ENCODE results near the gene CTNNA3. TPM values are rescaled to one million over a fixed set of nuclear protein-coding genes. Genes with fewer than 3 reads are reported as not detected.

The CTNNA3 gene
- polyA plus RNA-seq, 4 donors, result 1.0 to 3.9 (median 2.9) TPM

DNA sequence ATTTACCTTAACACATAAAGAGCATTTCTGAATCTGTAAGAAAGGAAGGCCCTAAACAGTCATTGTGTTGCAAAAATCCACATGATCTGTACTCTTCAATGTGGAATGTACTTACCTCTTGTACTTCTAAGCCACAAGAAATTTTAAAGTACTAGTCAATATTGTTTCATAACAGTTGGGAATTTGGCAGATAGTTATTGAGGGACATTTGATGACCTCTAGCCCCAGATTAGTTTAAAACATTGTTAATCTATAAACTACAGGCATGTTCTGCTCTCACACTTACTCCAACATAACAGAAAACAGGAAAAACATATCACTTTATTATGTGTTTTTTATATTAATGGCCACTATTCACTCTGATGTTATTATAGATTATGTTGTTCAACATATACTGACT, 1755.9 kb downstream of the CTNNA3 start:
- no peak for DNase-seq (ENCODE audit: low read depth in 4 of 4, low spot score in 3 of 4)

DNA sequence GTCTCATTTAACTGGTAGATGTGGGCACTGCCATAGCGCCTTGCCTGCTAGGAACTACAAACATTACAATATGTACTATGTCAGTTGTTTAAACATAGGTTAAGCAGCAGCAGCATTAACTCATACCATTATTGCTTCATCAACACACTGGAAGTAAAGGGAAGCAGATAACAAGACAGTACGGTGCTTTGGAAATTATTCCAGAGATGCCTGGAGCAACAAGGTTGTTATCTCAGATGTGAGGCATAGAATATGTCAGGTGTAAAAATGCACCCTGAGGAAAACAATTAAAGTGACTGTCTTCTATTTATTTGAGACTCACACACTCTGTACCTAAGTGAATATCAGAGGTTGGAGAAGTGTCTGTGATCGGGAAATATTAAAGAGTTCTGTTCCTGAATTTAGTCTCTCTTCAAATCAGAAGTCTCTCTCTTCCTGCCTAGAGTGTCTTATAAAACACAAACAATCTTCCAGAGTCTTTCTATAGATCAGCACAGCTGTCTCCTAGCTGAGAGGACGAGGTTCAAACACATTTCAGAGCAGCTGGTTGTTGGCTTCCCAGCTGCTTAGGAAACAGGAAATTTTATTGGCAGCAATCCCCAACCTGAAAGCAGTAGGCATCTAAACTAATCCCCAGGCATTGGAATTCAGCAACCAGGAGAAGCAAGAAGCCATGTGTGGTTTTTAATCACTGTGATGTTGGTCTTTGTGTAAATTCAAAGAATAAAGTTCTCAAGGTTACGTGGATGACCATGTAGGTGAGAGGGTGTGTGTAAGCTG, 1764.5 kb downstream of the CTNNA3 start:
- DNase-seq (ENCODE audit: low read depth in 4 of 4, low spot score in 3 of 4), result no peak

DNA sequence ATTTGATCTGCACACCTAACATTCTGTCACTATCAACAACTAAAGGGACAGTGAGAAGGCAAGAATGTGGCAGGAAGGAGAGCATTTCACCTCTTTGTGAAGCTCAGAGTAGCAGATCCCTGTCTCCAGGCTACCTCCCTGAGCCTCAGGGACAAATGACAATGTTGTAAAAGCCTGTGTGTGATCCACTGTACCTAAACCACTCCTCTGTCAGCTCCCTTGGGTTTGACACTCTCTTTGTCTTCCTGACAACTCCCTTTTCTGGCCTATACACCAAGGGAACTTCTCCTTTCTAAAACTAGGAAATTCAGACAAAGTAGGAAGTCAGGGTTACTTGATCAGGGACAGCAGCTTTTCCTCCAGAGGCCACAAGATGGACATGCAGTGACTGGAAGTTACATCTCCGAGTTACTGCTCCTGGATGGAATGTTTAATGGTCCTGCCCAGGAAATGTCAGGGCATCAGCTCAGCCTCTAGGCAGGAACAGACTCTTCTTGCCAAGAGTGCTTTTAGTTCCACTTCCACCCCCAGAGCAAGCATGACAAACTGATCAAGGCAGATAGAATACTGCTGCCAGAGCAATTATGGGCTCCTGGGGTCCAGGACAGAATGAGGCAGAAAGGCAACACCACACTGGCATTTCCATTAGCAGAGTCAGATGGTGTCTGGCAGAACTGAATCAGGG, 1784.7 kb downstream of the CTNNA3 start:
- DNase-seq (ENCODE audit: low read depth in 4 of 4, low spot score in 3 of 4), result no peak

DNA sequence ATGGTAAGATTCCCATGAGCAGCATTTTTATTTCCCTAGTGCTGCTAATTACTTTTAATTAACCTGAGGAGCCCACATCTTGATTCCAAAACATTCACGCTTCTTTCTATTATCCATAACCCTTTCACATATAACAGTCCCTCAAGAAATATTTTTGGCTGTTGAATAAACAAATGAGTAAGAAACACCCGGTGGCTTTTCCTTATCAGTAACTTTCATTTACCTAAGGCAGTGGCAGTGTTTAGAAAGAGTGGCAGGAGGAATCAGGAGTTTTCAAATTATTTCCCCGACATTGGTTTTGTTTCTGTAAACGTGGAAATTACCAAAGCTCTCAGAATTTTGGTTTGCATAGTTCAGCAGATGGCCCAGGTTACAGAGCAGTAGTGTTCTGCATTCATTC, 1785.8 kb downstream of the CTNNA3 start:
- no peak for DNase-seq (ENCODE audit: low read depth in 4 of 4, low spot score in 3 of 4)

DNA sequence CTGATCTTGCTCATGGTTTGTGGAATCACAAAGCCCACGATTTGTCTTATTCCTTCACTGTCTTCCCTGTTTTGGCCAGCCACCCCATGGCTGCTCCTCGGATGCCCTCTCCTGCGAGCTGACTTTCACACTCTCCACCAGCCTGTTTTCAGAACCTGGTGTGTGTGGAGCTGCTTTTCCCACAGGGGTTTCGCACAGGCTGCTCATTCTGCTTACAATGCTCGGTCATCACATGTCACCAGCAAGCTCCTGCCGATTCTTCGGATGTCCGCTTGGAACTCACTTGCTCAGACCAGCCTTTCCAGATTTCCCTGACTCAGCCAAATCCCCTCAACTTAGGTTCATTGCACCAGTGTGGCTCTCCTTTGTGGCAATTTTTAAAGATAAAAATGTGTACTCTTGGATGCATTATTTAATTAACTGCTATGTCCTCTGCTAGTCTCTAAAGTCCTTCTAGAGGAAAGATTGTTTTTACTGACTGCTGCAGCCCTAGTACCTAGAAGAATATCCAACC, 1788.7 kb downstream of the CTNNA3 start:
- no peak for DNase-seq (ENCODE audit: low read depth in 4 of 4, low spot score in 3 of 4)

DNA sequence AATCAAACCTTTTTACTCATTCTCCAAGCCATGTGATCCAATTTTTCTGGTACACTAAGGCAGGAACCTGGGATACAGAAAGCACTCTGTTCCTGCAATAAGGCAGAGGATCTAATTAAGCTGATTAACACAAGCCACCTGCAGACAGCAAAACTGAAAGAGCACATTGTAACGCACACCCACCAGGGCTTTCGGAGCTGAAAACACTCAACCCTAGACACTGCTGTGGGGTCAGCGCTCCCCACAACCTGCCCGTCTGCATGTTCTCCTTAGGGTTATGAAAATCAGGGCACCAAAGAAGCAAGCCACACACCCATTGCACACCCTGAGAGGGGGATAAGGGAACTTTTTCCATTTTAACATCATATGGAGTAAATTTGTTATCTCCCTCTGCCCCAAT, 1792.4 kb downstream of the CTNNA3 start:
- DNase-seq (ENCODE audit: low read depth in 4 of 4, low spot score in 3 of 4), result no peak

DNA sequence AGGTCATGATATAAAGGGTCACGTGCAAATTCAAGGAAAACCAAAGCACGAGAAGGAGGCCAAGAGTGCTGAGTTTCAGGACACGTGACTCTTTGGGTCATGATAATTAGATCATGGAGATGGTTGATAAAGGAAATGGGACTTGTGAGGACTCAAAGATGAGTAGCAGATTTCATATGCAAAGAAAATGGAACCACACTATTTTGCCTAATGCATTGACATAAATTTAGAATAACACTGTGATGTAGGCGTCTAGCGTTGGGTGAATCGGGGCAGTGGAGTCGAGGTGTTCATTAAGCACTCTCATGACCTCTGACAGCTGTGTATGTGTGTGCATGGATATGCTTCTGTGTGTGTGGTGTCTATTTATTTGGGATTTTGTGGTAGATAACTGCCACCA, 1795.7 kb downstream of the CTNNA3 start:
- DNase-seq (ENCODE audit: low read depth in 4 of 4, low spot score in 3 of 4), result no peak

DNA sequence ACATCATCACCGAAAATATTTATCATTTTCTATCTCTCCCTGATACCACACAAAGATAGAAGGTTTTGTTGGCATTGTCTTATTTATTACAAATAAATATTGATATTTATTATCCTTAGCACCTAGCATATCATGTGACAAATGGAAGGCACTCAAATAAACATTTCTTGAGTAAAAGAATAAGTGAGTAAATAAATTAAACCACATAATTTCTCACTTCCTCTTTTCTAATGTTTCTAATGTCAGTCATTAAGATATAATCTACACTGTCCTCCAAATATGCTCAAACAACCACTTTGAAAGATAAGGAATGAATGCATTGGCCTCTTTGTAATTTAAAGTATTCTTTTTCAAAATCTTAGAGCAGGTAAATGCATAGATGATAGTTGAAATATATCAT, 1797.9 kb downstream of the CTNNA3 start:
- DNase-seq (ENCODE audit: low read depth in 4 of 4, low spot score in 3 of 4), result no peak

DNA sequence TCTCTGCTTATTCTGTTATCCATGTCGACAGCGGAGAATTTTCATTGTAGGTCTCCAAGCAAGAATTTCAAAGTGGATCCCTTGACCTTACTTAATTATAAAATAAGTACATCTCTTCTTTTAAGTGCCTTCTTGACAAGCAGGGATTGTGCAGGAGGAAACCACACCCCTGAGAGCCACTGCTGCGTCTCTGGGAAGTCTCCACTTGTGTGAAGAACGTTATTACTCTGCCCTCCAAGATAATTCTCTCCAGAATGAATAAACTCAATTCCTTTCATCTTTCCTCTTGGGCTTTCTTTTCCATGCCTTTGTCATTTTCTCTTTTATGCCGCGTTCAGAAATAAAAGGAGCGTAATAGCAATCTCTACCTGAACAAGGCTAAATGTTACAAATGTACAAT, 1801.0 kb downstream of the CTNNA3 start:
- DNase-seq (ENCODE audit: low read depth in 4 of 4, low spot score in 3 of 4), result no peak

DNA sequence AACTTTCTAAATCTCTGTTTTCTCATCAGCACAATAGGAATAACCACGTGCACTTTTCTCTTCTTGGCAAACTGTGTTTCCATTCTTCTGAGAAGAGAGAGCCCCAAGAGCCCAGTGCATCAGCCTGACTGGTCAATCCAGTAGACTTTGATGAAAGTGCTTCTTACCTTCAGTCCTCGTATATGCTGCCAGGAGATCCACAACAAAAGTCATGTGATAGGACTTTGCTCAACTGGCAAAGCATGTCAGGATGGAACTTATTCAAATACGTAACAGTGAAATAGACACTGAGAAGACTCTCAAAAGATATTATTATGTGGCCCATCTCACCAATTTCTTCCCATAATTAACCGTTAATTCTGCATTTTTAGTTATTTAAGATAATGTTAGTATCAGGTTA, 1801.6 kb downstream of the CTNNA3 start:
- no peak for DNase-seq (ENCODE audit: low read depth in 4 of 4, low spot score in 3 of 4)

DNA sequence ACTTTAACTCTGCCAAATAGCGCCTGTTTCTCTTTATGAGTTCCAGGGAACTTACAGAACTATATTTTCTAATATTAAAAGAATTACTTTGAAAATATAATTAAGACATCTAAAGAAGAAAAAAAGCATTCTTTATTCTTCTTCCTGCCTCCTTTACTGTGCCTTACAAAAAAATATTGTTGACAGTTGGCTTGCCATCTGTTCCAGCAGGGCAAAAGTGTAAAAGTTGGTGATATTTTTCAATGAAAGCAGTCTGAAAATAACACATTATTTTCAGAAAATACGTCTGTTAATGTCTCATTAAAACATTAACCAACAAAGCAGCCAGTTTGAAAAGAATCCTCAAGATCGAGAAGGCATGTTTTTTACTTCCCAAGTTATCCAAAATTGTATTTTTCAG, 1802.3 kb downstream of the CTNNA3 start:
- no peak for DNase-seq (ENCODE audit: low read depth in 4 of 4, low spot score in 3 of 4)

DNA sequence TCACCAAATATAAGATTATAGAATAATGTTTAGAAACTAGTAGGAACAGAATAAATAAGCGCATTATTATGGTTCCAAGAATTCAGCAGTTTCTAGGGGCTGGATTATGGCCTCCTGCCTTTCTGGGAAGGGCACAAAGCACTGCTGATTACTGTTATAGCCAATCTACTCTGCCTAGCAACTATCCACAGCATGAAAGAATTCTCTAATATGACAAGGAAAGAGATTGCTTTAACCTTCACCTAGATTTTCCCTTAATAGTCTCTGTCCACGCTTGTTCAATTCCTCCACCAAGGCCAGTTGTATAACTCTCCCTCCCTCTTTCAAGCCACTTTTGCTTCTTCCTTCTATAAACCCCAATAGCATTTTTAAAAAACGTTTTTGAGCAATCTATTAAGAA, 1803.7 kb downstream of the CTNNA3 start:
- DNase-seq (ENCODE audit: low read depth in 4 of 4, low spot score in 3 of 4), result no peak

DNA sequence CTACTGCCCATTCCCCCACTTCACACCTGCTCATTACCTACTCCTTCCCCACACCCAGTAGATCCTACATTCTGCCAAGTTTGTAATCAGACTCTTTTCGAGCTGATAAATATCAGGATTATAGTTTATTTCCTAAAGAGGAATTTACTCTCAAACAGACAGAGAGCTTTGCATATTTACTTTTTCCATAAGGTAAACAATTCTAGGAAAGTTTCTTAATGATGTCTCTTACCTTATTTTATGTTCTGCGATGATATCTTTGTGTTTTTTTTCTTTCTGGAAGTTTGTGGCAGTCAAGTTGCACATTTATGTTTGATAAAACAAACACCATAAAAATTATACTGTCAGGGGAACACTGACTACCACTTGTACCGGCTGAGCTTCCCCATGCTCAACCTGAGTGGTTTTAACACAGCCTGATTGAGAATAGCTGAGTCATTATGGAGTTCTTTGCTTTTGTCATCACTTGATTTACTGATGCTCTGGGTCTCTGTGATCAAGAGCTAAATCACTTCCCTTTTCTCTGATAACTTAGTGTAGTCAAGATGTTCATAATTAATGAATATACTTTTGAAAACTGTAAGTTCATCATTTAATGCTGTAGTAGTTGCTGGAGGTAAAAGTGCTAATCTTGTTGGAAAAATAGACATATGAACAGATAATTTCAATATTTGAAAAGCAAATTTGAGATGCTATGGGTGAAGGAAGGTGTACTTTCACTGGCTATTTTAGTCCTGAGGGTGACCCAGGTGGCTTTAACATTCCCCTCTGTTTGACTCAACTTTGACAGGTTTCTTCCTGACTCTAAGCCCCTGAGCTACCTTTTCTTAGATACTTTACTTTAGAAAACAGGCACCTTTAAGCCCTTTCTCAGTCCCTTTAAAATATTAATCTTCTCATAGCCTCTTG, 1804.7 kb downstream of the CTNNA3 start:
- DNase-seq (ENCODE audit: low read depth in 4 of 4, low spot score in 3 of 4), result no peak

DNA sequence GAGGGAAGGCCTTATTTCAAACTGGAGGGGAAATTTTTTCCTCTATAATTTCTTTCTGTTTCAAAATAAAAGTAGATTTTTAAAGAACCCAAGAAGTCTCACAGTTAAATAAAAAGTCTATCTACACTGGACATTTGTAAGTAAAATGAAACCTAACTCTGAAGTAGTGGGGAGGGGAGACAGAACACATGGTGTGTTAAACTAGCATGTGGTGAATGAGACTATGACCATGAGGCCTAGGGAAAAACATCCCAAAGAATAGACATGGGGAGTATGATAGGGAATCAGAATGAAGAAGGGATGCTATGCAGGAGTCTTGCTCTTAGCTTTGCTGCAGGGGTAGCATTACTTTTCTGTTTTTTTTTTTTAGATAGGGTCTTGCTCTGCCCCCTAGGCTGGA, 1831.5 kb downstream of the CTNNA3 start:
- no peak for DNase-seq (ENCODE audit: low read depth in 4 of 4, low spot score in 3 of 4)

DNA sequence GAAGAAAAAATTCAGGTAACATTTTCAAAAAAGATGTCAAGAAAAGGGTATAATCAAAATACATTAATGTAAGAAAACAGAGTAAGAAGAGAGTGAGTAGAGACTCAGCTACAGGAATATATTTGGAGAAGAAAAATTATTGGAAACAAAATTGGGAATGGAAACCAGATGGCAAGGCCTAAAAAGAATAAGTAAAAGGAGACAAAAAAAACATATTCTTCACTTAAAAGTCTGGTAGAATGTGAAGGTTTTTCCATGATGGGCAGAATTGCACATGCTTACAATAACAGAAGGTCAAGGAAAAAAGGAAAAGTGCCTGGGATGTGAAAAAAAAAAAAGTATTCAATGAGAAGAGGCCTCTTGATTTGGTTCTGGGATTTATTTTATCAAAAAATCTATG, 1832.0 kb downstream of the CTNNA3 start:
- DNase-seq (ENCODE audit: low read depth in 4 of 4, low spot score in 3 of 4), result no peak

Other genes starting within 250 kb of the CTNNA3 start
- gene DNAJC12, start 142.0 kb upstream of the CTNNA3 start, polyA plus RNA-seq (ENCODE audit: insufficient read length in 4 of 4), result 10 to 100 TPM; 11.1 to 15.7 (median 12.9) TPM
- 10 to 100 TPM; 40.3 to 58.2 (median 47.0) TPM for gene SIRT1, start 188.5 kb upstream of the CTNNA3 start, polyA plus RNA-seq (ENCODE audit: insufficient read length in 4 of 4)